ENCODE data around the gene KRT32. TPM values are rescaled to one million over a fixed set of nuclear protein-coding genes. Genes with fewer than 3 reads are reported as not detected.

KRT32 gene
- total and polyA plus RNA-seq, 9 of the 15 experiments (the other 6 are each of a cell fraction or from before 2014, with no cell fraction given): not detected

DNA sequence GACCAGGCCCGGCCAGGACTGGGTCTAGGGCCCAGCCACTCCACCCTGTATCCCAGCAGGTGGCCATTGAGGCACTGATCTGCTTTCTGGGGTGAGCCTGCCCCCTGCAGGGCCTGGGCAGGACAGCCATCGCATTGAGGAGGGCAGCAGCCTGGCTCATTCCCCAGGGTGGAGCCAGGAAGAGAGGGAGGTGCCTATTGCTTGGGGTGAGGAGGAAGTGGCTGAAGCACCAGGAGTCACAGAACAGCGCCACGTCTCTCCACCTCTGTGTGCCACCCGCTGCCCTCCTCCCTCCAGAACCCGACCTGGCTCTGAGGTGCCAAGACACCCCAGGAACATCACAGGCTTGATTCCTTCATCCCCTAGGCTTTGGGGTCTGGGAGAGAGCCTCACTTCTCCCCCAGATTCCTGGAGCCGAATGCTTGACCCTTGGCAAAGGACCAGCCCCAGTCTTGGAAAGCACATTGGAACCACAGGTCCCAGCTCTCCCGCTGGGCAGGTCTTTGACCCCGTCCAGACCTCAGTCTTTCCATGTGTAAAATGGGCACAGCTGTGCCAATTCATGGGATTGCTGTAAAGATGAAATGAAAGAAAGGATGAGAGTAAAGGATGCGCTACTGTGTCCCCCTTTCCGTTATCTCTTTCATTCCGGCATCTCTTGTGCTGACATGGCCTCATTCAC, 29.8 kb upstream of the KRT32 start (continued):
- TF ChIP-seq, protein P1, sequence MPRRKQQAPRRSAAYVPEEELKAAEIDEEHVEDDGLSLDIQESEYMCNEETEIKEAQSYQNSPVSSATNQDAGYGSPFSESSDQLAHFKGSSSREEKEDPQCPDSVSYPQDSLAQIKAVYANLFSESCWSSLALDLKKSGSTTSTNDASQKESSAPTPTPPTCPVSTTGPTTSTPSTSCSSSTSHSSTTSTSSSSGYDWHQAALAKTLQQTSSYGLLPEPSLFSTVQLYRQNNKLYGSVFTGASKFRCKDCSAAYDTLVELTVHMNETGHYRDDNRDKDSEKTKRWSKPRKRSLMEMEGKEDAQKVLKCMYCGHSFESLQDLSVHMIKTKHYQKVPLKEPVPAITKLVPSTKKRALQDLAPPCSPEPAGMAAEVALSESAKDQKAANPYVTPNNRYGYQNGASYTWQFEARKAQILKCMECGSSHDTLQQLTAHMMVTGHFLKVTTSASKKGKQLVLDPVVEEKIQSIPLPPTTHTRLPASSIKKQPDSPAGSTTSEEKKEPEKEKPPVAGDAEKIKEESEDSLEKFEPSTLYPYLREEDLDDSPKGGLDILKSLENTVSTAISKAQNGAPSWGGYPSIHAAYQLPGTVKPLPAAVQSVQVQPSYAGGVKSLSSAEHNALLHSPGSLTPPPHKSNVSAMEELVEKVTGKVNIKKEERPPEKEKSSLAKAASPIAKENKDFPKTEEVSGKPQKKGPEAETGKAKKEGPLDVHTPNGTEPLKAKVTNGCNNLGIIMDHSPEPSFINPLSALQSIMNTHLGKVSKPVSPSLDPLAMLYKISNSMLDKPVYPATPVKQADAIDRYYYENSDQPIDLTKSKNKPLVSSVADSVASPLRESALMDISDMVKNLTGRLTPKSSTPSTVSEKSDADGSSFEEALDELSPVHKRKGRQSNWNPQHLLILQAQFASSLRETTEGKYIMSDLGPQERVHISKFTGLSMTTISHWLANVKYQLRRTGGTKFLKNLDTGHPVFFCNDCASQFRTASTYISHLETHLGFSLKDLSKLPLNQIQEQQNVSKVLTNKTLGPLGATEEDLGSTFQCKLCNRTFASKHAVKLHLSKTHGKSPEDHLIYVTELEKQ (CRISPR knock-in tag; IDR thresholded peaks at IDR 0.05): no peak
- TF ChIP-seq TAF1 (IDR thresholded peaks at IDR 0.05; ENCODE audit: control insufficient read depth, extremely low read depth, insufficient read depth, low read length, severe bottlenecking) (no peak), ZNF124 (CRISPR knock-in tag; IDR thresholded peaks at IDR 0.05) (no peak), SRF (CRISPR knock-in tag; IDR thresholded peaks at IDR 0.05) (peak in 1 of 2 experiments; percentile 92; a peak in 1 of 4 replicates), POLR2AphosphoS5 (IDR thresholded peaks at IDR 0.05; ENCODE audit: control insufficient read depth, insufficient read depth, low read depth, low read length) (no peak), FOSL1 (tag; conservative IDR thresholded peaks at IDR 0.05) (0 out of 2 replicates have a peak, but pooled peaks have one; percentile 21), BMI1 (IDR thresholded peaks at IDR 0.05; ENCODE audit: low read length) (no peak), RAD51 (IDR thresholded peaks at IDR 0.05; ENCODE audit: borderline replicate concordance, low read depth) (no peak), DPF2 (IDR thresholded peaks at IDR 0.05) (0 out of 2 replicates have a peak, but pooled peaks have one; percentile 34), RBM34 (IDR thresholded peaks at IDR 0.05; ENCODE audit: borderline replicate concordance, insufficient read depth, low read length) (no peak)
- TF ChIP-seq, protein P2, sequence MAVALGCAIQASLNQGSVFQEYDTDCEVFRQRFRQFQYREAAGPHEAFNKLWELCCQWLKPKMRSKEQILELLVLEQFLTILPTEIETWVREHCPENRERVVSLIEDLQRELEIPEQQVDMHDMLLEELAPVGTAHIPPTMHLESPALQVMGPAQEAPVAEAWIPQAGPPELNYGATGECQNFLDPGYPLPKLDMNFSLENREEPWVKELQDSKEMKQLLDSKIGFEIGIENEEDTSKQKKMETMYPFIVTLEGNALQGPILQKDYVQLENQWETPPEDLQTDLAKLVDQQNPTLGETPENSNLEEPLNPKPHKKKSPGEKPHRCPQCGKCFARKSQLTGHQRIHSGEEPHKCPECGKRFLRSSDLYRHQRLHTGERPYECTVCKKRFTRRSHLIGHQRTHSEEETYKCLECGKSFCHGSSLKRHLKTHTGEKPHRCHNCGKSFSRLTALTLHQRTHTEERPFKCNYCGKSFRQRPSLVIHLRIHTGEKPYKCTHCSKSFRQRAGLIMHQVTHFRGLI (CRISPR knock-in tag; IDR thresholded peaks at IDR 0.05): no peak
- TF ChIP-seq, protein P3, sequence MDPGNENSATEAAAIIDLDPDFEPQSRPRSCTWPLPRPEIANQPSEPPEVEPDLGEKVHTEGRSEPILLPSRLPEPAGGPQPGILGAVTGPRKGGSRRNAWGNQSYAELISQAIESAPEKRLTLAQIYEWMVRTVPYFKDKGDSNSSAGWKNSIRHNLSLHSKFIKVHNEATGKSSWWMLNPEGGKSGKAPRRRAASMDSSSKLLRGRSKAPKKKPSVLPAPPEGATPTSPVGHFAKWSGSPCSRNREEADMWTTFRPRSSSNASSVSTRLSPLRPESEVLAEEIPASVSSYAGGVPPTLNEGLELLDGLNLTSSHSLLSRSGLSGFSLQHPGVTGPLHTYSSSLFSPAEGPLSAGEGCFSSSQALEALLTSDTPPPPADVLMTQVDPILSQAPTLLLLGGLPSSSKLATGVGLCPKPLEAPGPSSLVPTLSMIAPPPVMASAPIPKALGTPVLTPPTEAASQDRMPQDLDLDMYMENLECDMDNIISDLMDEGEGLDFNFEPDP (CRISPR knock-in tag; IDR thresholded peaks at IDR 0.05): no peak
- TF ChIP-seq, protein P4, sequence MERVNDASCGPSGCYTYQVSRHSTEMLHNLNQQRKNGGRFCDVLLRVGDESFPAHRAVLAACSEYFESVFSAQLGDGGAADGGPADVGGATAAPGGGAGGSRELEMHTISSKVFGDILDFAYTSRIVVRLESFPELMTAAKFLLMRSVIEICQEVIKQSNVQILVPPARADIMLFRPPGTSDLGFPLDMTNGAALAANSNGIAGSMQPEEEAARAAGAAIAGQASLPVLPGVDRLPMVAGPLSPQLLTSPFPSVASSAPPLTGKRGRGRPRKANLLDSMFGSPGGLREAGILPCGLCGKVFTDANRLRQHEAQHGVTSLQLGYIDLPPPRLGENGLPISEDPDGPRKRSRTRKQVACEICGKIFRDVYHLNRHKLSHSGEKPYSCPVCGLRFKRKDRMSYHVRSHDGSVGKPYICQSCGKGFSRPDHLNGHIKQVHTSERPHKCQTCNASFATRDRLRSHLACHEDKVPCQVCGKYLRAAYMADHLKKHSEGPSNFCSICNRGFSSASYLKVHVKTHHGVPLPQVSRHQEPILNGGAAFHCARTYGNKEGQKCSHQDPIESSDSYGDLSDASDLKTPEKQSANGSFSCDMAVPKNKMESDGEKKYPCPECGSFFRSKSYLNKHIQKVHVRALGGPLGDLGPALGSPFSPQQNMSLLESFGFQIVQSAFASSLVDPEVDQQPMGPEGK (CRISPR knock-in tag; IDR thresholded peaks at IDR 0.05; ENCODE audit: borderline replicate concordance): no peak
- TF ChIP-seq, protein P5, sequence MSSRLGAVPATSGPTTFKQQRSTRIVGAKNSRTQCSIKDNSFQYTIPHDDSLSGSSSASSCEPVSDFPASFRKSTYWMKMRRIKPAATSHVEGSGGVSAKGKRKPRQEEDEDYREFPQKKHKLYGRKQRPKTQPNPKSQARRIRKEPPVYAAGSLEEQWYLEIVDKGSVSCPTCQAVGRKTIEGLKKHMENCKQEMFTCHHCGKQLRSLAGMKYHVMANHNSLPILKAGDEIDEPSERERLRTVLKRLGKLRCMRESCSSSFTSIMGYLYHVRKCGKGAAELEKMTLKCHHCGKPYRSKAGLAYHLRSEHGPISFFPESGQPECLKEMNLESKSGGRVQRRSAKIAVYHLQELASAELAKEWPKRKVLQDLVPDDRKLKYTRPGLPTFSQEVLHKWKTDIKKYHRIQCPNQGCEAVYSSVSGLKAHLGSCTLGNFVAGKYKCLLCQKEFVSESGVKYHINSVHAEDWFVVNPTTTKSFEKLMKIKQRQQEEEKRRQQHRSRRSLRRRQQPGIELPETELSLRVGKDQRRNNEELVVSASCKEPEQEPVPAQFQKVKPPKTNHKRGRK (tag; IDR thresholded peaks at IDR 0.05): no peak
